ENCODE data around the gene TBC1D1. TPM values are rescaled to one million over a fixed set of nuclear protein-coding genes. Genes with fewer than 3 reads are reported as not detected.
A peak's percentile ranks its signal among the peaks of the same experiment; 100 is the strongest.

The TBC1D1 gene
- total RNA-seq, 1 donor from 2014 or later: 78.9 TPM

DNA sequence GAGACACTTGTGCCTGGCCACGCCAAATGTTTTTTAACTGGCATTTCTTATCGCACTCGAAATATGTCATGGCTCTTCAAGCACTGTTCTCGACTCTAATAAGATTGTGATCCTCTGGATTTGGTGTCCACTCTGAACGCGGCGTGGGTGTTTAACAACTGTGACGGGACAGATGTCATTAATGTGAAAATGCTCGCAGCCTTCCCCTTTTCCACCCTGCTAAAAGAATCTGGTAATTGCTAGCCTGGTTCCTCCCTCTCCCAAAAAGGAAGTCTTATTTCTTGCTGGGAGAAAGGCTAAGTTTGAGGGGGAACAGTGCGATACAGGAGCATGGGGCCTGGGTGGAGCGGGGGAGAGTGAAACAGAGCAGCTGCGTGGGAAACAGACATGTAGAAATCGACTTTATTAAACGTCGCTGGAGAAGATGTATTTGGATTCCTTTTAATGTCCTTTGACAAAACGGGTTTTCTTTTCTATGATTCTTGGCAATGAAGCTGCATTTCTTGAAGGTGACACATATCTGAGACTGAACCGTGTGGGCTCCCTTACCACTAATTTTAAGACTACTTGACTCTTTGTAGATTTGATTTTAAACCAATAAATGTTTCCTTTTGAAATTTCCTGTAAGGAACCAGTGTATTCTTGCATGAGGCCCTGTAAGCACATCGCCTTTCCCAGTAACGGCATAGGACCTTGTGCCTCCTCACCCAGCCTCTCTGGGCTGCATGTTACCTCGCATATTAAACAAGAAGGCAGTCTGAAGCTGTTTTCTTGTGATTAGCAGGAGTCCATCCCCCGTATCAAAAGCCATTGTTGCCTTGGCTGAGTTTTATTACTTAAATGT is 17.8 kb downstream of the TBC1D1 start:
- peak overlapping the region; percentile 66 for H3K27ac Mint-ChIP-seq
- H3K4me1 Mint-ChIP-seq: peaks cover 13% of the 10 kb centered on the region

DNA sequence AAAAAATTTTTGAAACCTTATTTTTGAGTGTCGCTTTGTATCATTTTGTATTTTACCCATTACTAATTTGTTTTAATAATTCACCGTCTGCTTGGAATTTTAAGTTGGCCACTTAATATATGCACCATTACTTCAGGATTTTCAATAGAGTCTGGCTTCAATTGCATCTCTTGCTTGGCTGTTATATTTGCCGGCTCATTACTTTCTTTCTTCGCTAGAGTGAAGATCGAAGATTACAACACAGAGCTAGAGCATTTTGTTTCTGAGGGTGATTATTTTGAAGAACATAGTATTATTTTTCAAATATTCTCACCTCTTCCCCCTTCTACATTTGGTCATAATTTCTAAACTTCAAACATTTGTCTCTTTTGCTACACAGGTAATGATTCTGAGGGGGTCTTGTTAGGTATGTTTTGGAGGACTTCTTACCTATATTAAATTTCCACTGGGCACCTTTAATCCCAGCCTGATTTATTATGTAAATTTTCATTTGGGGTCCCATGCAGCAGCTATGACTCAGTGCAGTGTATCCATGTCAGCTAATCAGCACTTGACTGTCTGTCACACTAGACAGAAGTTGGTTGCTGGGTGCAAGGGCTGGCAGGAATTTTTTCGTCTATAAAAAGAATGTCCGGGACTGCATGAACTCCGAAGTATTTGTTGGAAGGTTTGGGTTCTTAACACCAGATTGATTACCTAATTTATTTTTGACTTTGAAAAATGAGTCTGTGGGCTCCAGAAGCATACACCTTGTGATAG is 18.6 kb downstream of the TBC1D1 start:
- Mint-ChIP-seq H3K27ac (no peak overlapping the region), H3K9me3 (no peaks in the 10 kb centered on the region), H3K36me3 (no peaks in the 10 kb centered on the region), H3K4me3 (no peak overlapping the region), H3K4me1 (peaks cover 13% of the 10 kb centered on the region), H3K27me3 (ENCODE audit: low read depth) (peaks cover 16% of the 10 kb centered on the region)
- no peak for DNase-seq (ENCODE audit: low spot score in 2 of 2, unreplicated experiment in 2 of 2)
- TF ChIP-seq, protein P1, sequence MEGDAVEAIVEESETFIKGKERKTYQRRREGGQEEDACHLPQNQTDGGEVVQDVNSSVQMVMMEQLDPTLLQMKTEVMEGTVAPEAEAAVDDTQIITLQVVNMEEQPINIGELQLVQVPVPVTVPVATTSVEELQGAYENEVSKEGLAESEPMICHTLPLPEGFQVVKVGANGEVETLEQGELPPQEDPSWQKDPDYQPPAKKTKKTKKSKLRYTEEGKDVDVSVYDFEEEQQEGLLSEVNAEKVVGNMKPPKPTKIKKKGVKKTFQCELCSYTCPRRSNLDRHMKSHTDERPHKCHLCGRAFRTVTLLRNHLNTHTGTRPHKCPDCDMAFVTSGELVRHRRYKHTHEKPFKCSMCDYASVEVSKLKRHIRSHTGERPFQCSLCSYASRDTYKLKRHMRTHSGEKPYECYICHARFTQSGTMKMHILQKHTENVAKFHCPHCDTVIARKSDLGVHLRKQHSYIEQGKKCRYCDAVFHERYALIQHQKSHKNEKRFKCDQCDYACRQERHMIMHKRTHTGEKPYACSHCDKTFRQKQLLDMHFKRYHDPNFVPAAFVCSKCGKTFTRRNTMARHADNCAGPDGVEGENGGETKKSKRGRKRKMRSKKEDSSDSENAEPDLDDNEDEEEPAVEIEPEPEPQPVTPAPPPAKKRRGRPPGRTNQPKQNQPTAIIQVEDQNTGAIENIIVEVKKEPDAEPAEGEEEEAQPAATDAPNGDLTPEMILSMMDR (IDR thresholded peaks at IDR 0.05; ENCODE audit: unreplicated experiment): no peak

More for the DNA sequence above, 17.8 kb downstream of the TBC1D1 start:
- no peaks in the 10 kb centered on the region for H3K9me3 Mint-ChIP-seq
- peaks cover 16% of the 10 kb centered on the region for H3K27me3 Mint-ChIP-seq (ENCODE audit: low read depth)
- H3K4me3 Mint-ChIP-seq: no peak overlapping the region
- TF ChIP-seq, protein P1 (IDR thresholded peaks at IDR 0.05; ENCODE audit: unreplicated experiment): no peak
- DNase-seq (ENCODE audit: low spot score in 2 of 2, unreplicated experiment in 2 of 2): no peak
- no peaks in the 10 kb centered on the region for H3K36me3 Mint-ChIP-seq

DNA sequence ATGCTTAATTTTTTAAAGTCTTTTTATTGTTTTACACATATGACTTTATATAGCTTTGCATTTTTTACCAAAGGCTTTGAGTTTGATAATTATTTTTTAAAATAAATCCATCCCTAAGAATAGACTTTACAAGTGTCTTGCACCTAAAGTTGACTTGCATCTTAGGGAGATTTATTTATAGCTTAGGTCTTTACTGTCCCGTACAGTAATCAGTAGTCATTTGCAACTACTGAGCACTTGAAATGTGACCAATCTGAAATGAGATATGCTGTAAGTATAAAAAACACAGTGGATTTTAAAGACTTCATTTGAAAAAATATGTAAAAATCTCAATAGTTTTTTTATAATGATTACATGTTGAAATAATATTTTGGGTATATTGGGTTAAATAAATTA is 19.2 kb downstream of the TBC1D1 start:
- Mint-ChIP-seq H3K27ac (no peak overlapping the region), H3K4me3 (no peak overlapping the region), H3K36me3 (no peaks in the 10 kb centered on the region), H3K4me1 (peaks cover 13% of the 10 kb centered on the region), H3K9me3 (no peaks in the 10 kb centered on the region), H3K27me3 (ENCODE audit: low read depth) (peaks cover 16% of the 10 kb centered on the region)
- TF ChIP-seq, protein P1 (IDR thresholded peaks at IDR 0.05; ENCODE audit: unreplicated experiment): no peak
- no peak for DNase-seq (ENCODE audit: low spot score in 2 of 2, unreplicated experiment in 2 of 2)

DNA sequence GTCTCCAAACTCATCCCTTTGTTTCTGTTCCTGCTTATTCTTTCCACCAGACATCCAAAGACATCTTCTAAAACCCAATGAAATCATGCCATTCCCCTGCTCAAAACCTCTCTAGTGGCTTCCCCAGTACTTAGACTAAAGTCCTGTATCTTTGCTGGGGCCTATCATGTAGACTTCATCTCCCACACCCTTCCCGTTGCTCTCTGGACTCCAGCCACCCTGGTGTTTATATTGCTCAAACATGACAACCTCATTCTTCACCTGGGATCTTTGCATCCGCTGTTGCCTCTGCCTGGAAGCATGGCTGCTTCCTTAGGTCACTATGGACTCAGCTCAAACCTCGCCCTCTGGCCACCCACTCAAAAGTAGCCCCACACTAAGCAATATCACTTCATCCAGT is 23.7 kb downstream of the TBC1D1 start:
- no peaks in the 10 kb centered on the region for H3K36me3 Mint-ChIP-seq
- TF ChIP-seq, protein P1 (IDR thresholded peaks at IDR 0.05; ENCODE audit: unreplicated experiment): no peak
- H3K27ac Mint-ChIP-seq: no peak overlapping the region
- H3K9me3 Mint-ChIP-seq: no peaks in the 10 kb centered on the region
- DNase-seq (ENCODE audit: low spot score in 2 of 2, unreplicated experiment in 2 of 2): no peak
- H3K4me1 Mint-ChIP-seq: peaks cover 5% of the 10 kb centered on the region
- H3K4me3 Mint-ChIP-seq: no peak overlapping the region
- H3K27me3 Mint-ChIP-seq (ENCODE audit: low read depth): peaks cover 13% of the 10 kb centered on the region

DNA sequence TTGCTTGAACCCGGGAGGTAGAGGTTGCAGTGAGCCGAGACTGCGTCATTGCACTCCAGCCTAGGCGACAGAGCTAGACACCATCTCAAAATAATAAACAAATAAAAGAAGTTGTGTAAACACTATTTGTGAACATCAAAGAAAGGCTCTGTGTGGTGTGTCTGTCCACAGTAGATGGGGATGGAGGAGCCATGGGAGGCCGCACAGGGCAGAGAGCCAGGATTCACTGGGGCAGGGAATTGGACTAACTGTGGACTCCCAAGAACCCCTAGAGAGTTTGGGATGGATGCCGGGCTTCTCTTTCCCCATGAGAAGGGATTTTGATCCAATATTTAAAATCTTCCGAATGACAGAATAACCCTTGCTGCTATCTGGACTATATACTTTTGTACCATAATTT is 26.5 kb downstream of the TBC1D1 start:
- Mint-ChIP-seq H3K27me3 (ENCODE audit: low read depth) (peaks cover 5% of the 10 kb centered on the region), H3K9me3 (no peaks in the 10 kb centered on the region), H3K4me1 (peaks cover 5% of the 10 kb centered on the region), H3K27ac (no peak overlapping the region), H3K4me3 (no peak overlapping the region), H3K36me3 (no peaks in the 10 kb centered on the region)
- TF ChIP-seq, protein P1 (IDR thresholded peaks at IDR 0.05; ENCODE audit: unreplicated experiment): no peak
- no peak for DNase-seq (ENCODE audit: low spot score in 2 of 2, unreplicated experiment in 2 of 2)

All from mesothelial cell of epicardium (in vitro differentiated cells).